Calu3 (cell line): ENCODE measurements around the gene MRPL4. TPM values are rescaled to one million over a fixed set of nuclear protein-coding genes. Genes with fewer than 3 reads are reported as not detected.
A peak's percentile ranks its signal among the peaks of the same experiment; 100 is the strongest.

Source experiments
- BruUV-seq: library from RNA; stranded (reverse); fragments of 400-500 nt; replicated peaks from 2 replicates; lab custom pipeline; 2021; lab: Mats Ljungman, UMichigan
- CTCF ChIA-PET: fragments of 300-600 bp; sonication (Branson Sonifier 250); formaldehyde crosslinking; loops from one replicate; lab custom pipeline; 2022; ENCODE audit warnings: antibody characterized with exemption; lab: Charles Lee
- DNase-seq: peaks from one replicate; pipeline ENCODE4 v3.0.0; 2022
- H3K27ac Mint-ChIP-seq: one replicate; pipeline ENCODE4 v1.8.0; 2022; ENCODE audit warnings: mixed read lengths; ENCODE audit not compliant: unreplicated experiment
- H3K27me3 Mint-ChIP-seq: one replicate; pipeline ENCODE4 v1.8.0; 2022; ENCODE audit warnings: mixed read lengths; ENCODE audit not compliant: unreplicated experiment
- H3K36me3 Mint-ChIP-seq: one replicate; pipeline ENCODE4 v1.8.0; 2022; ENCODE audit warnings: mild to moderate bottlenecking, moderate library complexity, mixed read lengths; ENCODE audit not compliant: insufficient read depth, unreplicated experiment
- H3K4me1 Mint-ChIP-seq: one replicate; pipeline ENCODE4 v1.8.0; 2022; ENCODE audit warnings: mild to moderate bottlenecking, low read depth, mixed read lengths; ENCODE audit not compliant: unreplicated experiment
- H3K4me3 Mint-ChIP-seq: one replicate; pipeline ENCODE4 v1.8.0; 2022; ENCODE audit warnings: mild to moderate bottlenecking, low read depth, moderate library complexity, mixed read lengths; ENCODE audit not compliant: unreplicated experiment
- H3K9me3 Mint-ChIP-seq: one replicate; pipeline ENCODE4 v1.8.0; 2022; ENCODE audit warnings: low read depth, mixed read lengths; ENCODE audit not compliant: unreplicated experiment
- CTCF ChIP-seq: fragments of 200-600 bp; IDR thresholded peaks from one replicate; pipeline ENCODE4 v1.8.0; 2022; ENCODE audit warnings: antibody characterized with exemption; ENCODE audit not compliant: unreplicated experiment
- intact Hi-C: fragments of 100-400 bp; cut with micrococcal nuclease; formaldehyde crosslinking; loops from one replicate; pipeline ENCODE4 v1.10.0; 2022; ENCODE audit not compliant: unreplicated experiment
- total RNA-seq: library from RNA; stranded (reverse); gene quantifications from 2 replicates; pipeline ENCODE4 v1.2.3, GENCODE V29; 2022

Gene MRPL4
- total RNA-seq, 1 experiment from 2014 or later: 60.4 TPM

DNA sequence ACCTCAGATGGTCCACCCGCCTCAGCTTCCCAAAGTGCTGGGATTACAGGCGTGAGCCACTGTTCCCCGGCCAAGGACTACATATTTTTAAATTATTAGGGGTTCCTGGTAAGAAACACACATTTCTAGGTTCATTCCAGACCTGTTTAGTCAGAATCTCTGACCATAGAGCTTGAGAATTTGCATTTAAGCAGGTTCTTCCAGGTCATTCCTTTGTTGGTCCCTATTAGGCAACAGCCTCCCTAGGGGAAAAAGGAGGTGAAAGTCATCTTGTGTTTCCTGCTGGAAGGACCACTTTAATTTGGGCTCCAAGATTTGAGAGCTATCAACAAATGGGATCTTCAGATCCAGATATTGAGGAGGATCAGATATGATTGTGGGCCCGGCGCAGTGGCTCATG, 37.2 kb upstream of the MRPL4 start:
- H3K27ac Mint-ChIP-seq: no peak overlapping the region
- no peaks in the 10 kb centered on the region for H3K4me1 Mint-ChIP-seq
- BruUV-seq: no TSS peak
- no peak overlapping the region for H3K4me3 Mint-ChIP-seq
- H3K9me3 Mint-ChIP-seq: no peaks in the 10 kb centered on the region
- intact Hi-C loops: no loop called here
- no peaks in the 10 kb centered on the region for H3K27me3 Mint-ChIP-seq
- no peak for DNase-seq
- TF ChIP-seq CTCF: no peak
- CTCF ChIA-PET: no interaction called here
- peaks cover 5% of the 10 kb centered on the region for H3K36me3 Mint-ChIP-seq

DNA sequence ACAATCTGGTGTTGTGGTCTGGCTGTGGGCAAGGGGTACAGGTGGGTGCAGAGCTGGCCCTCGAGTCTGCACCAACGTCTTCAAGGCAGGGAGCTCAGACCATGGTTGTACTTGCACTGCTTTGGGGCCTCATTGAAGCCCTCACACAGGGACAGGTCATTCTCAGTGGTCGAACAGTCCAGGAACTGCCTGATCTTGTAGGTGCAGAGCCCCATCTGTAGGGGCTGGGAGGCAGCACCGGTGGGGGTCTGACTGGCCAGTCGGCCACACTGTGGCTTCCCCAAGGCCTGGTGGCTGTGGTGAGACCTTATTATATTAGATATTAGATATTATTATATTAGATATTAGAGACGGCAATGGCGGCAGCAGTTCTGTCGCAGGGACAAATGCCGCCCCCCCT, 34.9 kb upstream of the MRPL4 start:
- CTCF ChIA-PET: no interaction called here
- no TSS peak for BruUV-seq
- peaks cover 5% of the 10 kb centered on the region for H3K36me3 Mint-ChIP-seq
- H3K27ac Mint-ChIP-seq: no peak overlapping the region
- no peaks in the 10 kb centered on the region for H3K9me3 Mint-ChIP-seq
- intact Hi-C loops: no loop called here
- no peak overlapping the region for H3K4me3 Mint-ChIP-seq
- no peak for TF ChIP-seq CTCF
- no peaks in the 10 kb centered on the region for H3K27me3 Mint-ChIP-seq
- no peaks in the 10 kb centered on the region for H3K4me1 Mint-ChIP-seq
- no peak for DNase-seq

DNA sequence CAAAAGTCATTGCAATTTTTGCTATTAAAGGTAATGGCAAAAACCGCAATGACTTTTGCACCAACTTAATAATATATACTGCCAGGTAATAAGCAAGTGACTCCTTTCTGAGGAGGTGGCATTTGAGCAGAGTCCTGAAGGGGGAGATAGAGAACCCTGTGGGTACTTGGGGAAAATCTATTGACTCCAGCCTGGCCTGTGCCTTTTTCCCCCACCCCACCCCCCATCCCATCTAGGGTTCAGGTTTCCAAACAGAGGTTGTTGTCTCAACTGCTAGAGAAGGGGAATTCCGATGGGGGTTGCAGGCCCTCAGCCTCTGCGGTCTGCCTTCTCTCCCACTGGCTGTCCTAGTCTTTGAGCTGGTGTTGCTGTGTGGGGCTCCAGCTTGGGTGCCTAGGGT, 32.3 kb upstream of the MRPL4 start:
- Mint-ChIP-seq H3K9me3 (no peaks in the 10 kb centered on the region), H3K27me3 (no peaks in the 10 kb centered on the region)
- peak; percentile 41 for DNase-seq

GRCh38 chr19:10220695-10221094, 31.3 kb upstream of the MRPL4 start:
- Mint-ChIP-seq H3K4me3 (no peak overlapping the region), H3K27me3 (no peaks in the 10 kb centered on the region), H3K27ac (no peak overlapping the region), H3K4me1 (no peaks in the 10 kb centered on the region), H3K36me3 (peaks cover 5% of the 10 kb centered on the region), H3K9me3 (no peaks in the 10 kb centered on the region)
- DNase-seq: no peak
- no peak for TF ChIP-seq CTCF
- CTCF ChIA-PET: interaction anchor here (1.2 to 1.5 kb wide), 2 partner anchors 11 to 29 kb away, joined by 3 to 4 read pairs; no protein-coding TSS in a partner anchor
- no TSS peak for BruUV-seq
- intact Hi-C loops: no loop called here

More for the DNA sequence above, 32.3 kb upstream of the MRPL4 start:
- intact Hi-C loops: no loop called here
- no peak overlapping the region for H3K27ac Mint-ChIP-seq
- CTCF ChIA-PET: interaction anchor here (0.7 to 1.5 kb wide), 4 partner anchors 12 to 91 kb away, joined by 3 to 4 read pairs (median 3); no protein-coding TSS in a partner anchor
- H3K4me1 Mint-ChIP-seq: no peaks in the 10 kb centered on the region
- H3K36me3 Mint-ChIP-seq: peaks cover 5% of the 10 kb centered on the region
- no peak for TF ChIP-seq CTCF
- BruUV-seq: no TSS peak
- no peak overlapping the region for H3K4me3 Mint-ChIP-seq
